Fibroblast of villous mesenchyme (primary cell): Measurements from ENCODE around the gene CEBPZ. TPM values are rescaled to one million over a fixed set of nuclear protein-coding genes. Genes with fewer than 3 reads are reported as not detected.

Experiments
- DNase-seq: peaks from one replicate; pipeline ENCODE4 v3.0.0-alpha.2; 2010; ENCODE audit warnings: low read depth
- H3K4me3 ChIP-seq: 2 replicates; pipeline ENCODE4 v1.5.1; 2011; ENCODE audit warnings: low read depth, mild to moderate bottlenecking, low read length
- CTCF ChIP-seq: IDR thresholded peaks from 2 replicates; pipeline ENCODE4 v1.5.1; 2012; ENCODE audit warnings: low read depth, mild to moderate bottlenecking, low read length; ENCODE audit not compliant: insufficient read depth
- total RNA-seq: library from RNA; depleted of rRNA; stranded (reverse); fragments of >200 nt; gene quantifications from 2 replicates; pipeline ENCODE4 v1.2.3, GENCODE V29; 2012

The CEBPZ gene
- 29.0 and 44.9 TPM in 2 replicates for total RNA-seq

GRCh38 chr2:37231241-37232130, at the start of gene CEBPZ, which contains the start of gene NDUFAF7:
Gene CEBPZ (minus strand): TSS chr2:37231596. CDS start chr2:37231567, 29 bp downstream.
Gene NDUFAF7 (plus strand): TSS chr2:37231658. CDS start chr2:37231706, 48 bp downstream.
- peak; percentile 95 for DNase-seq
- H3K4me3 ChIP-seq: peak within 1 kb of the TSS; percentile 77
- TF ChIP-seq CTCF: no peak

GRCh38 chr2:37276291-37276690, 44.9 kb upstream of the CEBPZ start:
- no peak overlapping the region for H3K4me3 ChIP-seq
- no peak for TF ChIP-seq CTCF
- DNase-seq: no peak

- no peak overlapping the region for H3K4me3 ChIP-seq
- TF ChIP-seq CTCF: no peak
- DNase-seq: peak; percentile 48
These were observed 43.1 kb upstream of the CEBPZ start for GRCh38 chr2:37274359-37274965.

- no peak overlapping the region for H3K4me3 ChIP-seq
- TF ChIP-seq CTCF: no peak
- no peak for DNase-seq
These were observed 40.1 kb upstream of the CEBPZ start for GRCh38 chr2:37271376-37272067.

- DNase-seq: no peak
- no peak for TF ChIP-seq CTCF
- H3K4me3 ChIP-seq: no peak overlapping the region
These were observed 36.7 kb upstream of the CEBPZ start for GRCh38 chr2:37268111-37268510.

GRCh38 chr2:37267685-37268084, 36.3 kb upstream of the CEBPZ start:
- no peak for DNase-seq
- TF ChIP-seq CTCF: no peak
- no peak overlapping the region for H3K4me3 ChIP-seq
